Left ventricle myocardium inferior (tissue), 1 donor: ENCODE measurements around the gene PLGRKT. TPM values are rescaled to one million over a fixed set of nuclear protein-coding genes. Genes with fewer than 3 reads are reported as not detected.
"Not testable (repeated sequence)": the region's sequence is repeated elsewhere in the genome, so short reads cannot be mapped to it uniquely, and the experiment has no call there.

ENCODE experiments used
- DNase-seq: peaks from one replicate; pipeline ENCODE4 v3.0.0-alpha.2; 2020
- H3K27ac ChIP-seq: fragments of 200-600 bp; replicated peaks from 2 replicates; pipeline ENCODE4 v1.8.0; 2021
- H3K27me3 ChIP-seq: fragments of 200-600 bp; 2 replicates; pipeline ENCODE4 v1.8.0; 2021; ENCODE audit warnings: low read depth
- H3K36me3 ChIP-seq: fragments of 200-600 bp; 2 replicates; pipeline ENCODE4 v1.8.0; 2021
- H3K4me1 ChIP-seq: fragments of 200-600 bp; 2 replicates; pipeline ENCODE4 v1.8.0; 2021
- H3K4me3 ChIP-seq: fragments of 200-600 bp; 2 replicates; pipeline ENCODE4 v1.8.0; 2021; ENCODE audit warnings: mild to moderate bottlenecking, moderate library complexity
- H3K9me3 ChIP-seq: fragments of 200-600 bp; replicated peaks from 2 replicates; pipeline ENCODE4 v1.8.0; 2021
- CTCF ChIP-seq: fragments of 200-600 bp; IDR thresholded peaks from 2 replicates; pipeline ENCODE4 v1.8.0; 2021; ENCODE audit warnings: antibody characterized with exemption, mild to moderate bottlenecking, borderline replicate concordance
- intact Hi-C: fragments of 100-400 bp; cut with micrococcal nuclease; formaldehyde crosslinking; loops from one replicate; pipeline ENCODE4 v1.11.0; 2022
- total RNA-seq: library from RNA; stranded (reverse); fragmentation: NEBNext Ultra II Directional; extraction: Animal tissue kit (Norgen Biotek cat#: 25700); gene quantifications from one replicate; pipeline ENCODE4 v1.2.1, GENCODE V29; 2021
- donor health status: DM: no; HTN: yes; CAD: no; lungs with severe emphysema.

Gene PLGRKT
- total RNA-seq, 1 donor from 2014 or later = 34.3 TPM

GRCh38 chr9:5470122-5470521, 32.4 kb upstream of the PLGRKT start:
- H3K4me1 ChIP-seq = no peaks in the 10 kb centered on the region
- H3K36me3 ChIP-seq = peaks cover 31% of the 10 kb centered on the region
- no peaks in the 10 kb centered on the region for H3K27me3 ChIP-seq
- no peak for DNase-seq
- H3K4me3 ChIP-seq = no peak overlapping the region
- no peaks in the 10 kb centered on the region for H3K9me3 ChIP-seq
- no peak for TF ChIP-seq CTCF
- intact Hi-C loops = no loop called here
- H3K27ac ChIP-seq = no peak overlapping the region

GRCh38 chr9:5468850-5469249, 31.1 kb upstream of the PLGRKT start:
- H3K27me3 ChIP-seq = no peaks in the 10 kb centered on the region
- no peaks in the 10 kb centered on the region for H3K9me3 ChIP-seq
- no peaks in the 10 kb centered on the region for H3K4me1 ChIP-seq
- intact Hi-C loops = loop anchor here (10.0 kb wide), 1 partner anchor 56 kb away; no protein-coding TSS in a partner anchor
- H3K4me3 ChIP-seq = no peak overlapping the region
- peaks cover 44% of the 10 kb centered on the region for H3K36me3 ChIP-seq
- no peak for TF ChIP-seq CTCF
- DNase-seq = no peak
- H3K27ac ChIP-seq = no peak overlapping the region

- intact Hi-C loops = loop anchor here (10.0 kb wide), 1 partner anchor 58 kb away; no protein-coding TSS in a partner anchor
- Histone ChIP-seq H3K9me3 (no peaks in the 10 kb centered on the region), H3K4me3 (no peak overlapping the region), H3K4me1 (no peaks in the 10 kb centered on the region), H3K27me3 (no peaks in the 10 kb centered on the region), H3K36me3 (peaks cover 58% of the 10 kb centered on the region), H3K27ac (no peak overlapping the region)
- no peak for DNase-seq
- no peak for TF ChIP-seq CTCF
Observed at GRCh38 chr9:5466766-5467165, 29.0 kb upstream of the PLGRKT start.

GRCh38 chr9:5466005-5466404, 28.3 kb upstream of the PLGRKT start:
- H3K27ac ChIP-seq = no peak overlapping the region
- no peak for TF ChIP-seq CTCF
- intact Hi-C loops = loop anchor here (10.0 kb wide), 1 partner anchor 59 kb away; no protein-coding TSS in a partner anchor
- H3K4me3 ChIP-seq = no peak overlapping the region
- no peaks in the 10 kb centered on the region for H3K9me3 ChIP-seq
- peaks cover 58% of the 10 kb centered on the region for H3K36me3 ChIP-seq
- H3K27me3 ChIP-seq = no peaks in the 10 kb centered on the region
- DNase-seq = no peak
- H3K4me1 ChIP-seq = no peaks in the 10 kb centered on the region

GRCh38 chr9:5464831-5465330, 27.2 kb upstream of the PLGRKT start:
- intact Hi-C loops = loop anchor here (10.0 kb wide), 1 partner anchor 60 kb away; no protein-coding TSS in a partner anchor
- not testable (repeated sequence) for H3K27me3 ChIP-seq, H3K4me1 ChIP-seq, H3K9me3 ChIP-seq, DNase-seq, H3K27ac ChIP-seq, H3K4me3 ChIP-seq
- peaks cover 60% of the 10 kb centered on the region for H3K36me3 ChIP-seq

GRCh38 chr9:5460157-5460556, 22.4 kb upstream of the PLGRKT start:
- no peak for DNase-seq
- Histone ChIP-seq H3K27ac (no peak overlapping the region), H3K9me3 (no peaks in the 10 kb centered on the region), H3K36me3 (peaks cover 60% of the 10 kb centered on the region), H3K4me1 (peaks cover 8% of the 10 kb centered on the region), H3K27me3 (no peaks in the 10 kb centered on the region), H3K4me3 (no peak overlapping the region)
- intact Hi-C loops = loop anchor here (10.0 kb wide), 1 partner anchor 65 kb away; no protein-coding TSS in a partner anchor
- no peak for TF ChIP-seq CTCF
